Activated CD4-positive, alpha-beta T cell treated with anti-CD3 and anti-CD28 coated beads for 36 hours (primary cell): Measurements from ENCODE around the gene RPUSD2. TPM values are rescaled to one million over a fixed set of nuclear protein-coding genes. Genes with fewer than 3 reads are reported as not detected.
A peak's percentile ranks its signal among the peaks of the same experiment; 100 is the strongest.

ENCODE experiments used
- ATAC-seq: fragments of 200-7000 bp; cut with Tn5 transposase; one replicate; pipeline ENCODE4 v1.10.0; 2021; ENCODE audit warnings: mild to moderate bottlenecking, moderate library complexity
- CTCF ChIA-PET: fragments of 350-600 bp; sonication (Branson Sonifier 250); formaldehyde crosslinking; loops from one replicate; lab custom pipeline; 2021; ENCODE audit warnings: antibody characterized with exemption; lab: Charles Lee
- POLR2A ChIA-PET: fragments of 350-600 bp; sonication (Branson Sonifier 250); formaldehyde crosslinking; loops from one replicate; lab custom pipeline; 2021; ENCODE audit warnings: antibody characterized with exemption, inconsistent platforms; lab: Charles Lee
- DNase-seq: peaks from one replicate; pipeline ENCODE4 v3.0.0-alpha.2; 2020
- H3K27ac Mint-ChIP-seq: one replicate; pipeline ENCODE4 v1.8.0; 2021; ENCODE audit warnings: mixed read lengths
- H3K27me3 Mint-ChIP-seq: one replicate; pipeline ENCODE4 v1.8.0; 2021; ENCODE audit warnings: mixed read lengths
- H3K36me3 Mint-ChIP-seq: one replicate; pipeline ENCODE4 v1.8.0; 2021; ENCODE audit warnings: low read depth, mixed read lengths
- H3K4me1 Mint-ChIP-seq: one replicate; pipeline ENCODE4 v1.8.0; 2021; ENCODE audit warnings: mixed read lengths
- H3K4me3 Mint-ChIP-seq: one replicate; pipeline ENCODE4 v1.8.0; 2021; ENCODE audit warnings: mild to moderate bottlenecking, moderate library complexity, mixed read lengths
- H3K9me3 Mint-ChIP-seq: one replicate; pipeline ENCODE4 v1.8.0; 2021; ENCODE audit warnings: low read depth, mixed read lengths
- intact Hi-C, 2 experiments: fragments of 100-400 bp; cut with DNase I in 1 of 2; cut with micrococcal nuclease in 1 of 2; formaldehyde crosslinking; loops; one replicate each; pipeline versions ENCODE4 v1.14.2 to v1.15.1; 2022 to 2024; cut with DNase I, micrococcal nuclease
- total RNA-seq, 2 experiments: library from RNA; stranded (reverse); gene quantifications; one replicate each; pipeline ENCODE4 v1.2.3, GENCODE V29; 2021

RPUSD2 gene
- 10 to 100 TPM; 11.0 to 14.0 TPM for total RNA-seq

- CTCF ChIA-PET = interaction anchor here (0.8 to 1.8 kb wide), 6 partner anchors 10 to 334 kb away, joined by 3 to 11 read pairs (median 5); no protein-coding TSS in a partner anchor
- H3K9me3 Mint-ChIP-seq = no peaks in the 10 kb centered on the region
- ATAC-seq (peak; percentile 70), DNase-seq (peak; percentile 96)
- peak within 1 kb of the TSS; percentile 96 for H3K4me3 Mint-ChIP-seq
- POLR2A ChIA-PET = interaction anchor here (0.6 to 1.3 kb wide), 4 partner anchors 63 to 125 kb away, joined by 3 to 5 read pairs (median 4); partner anchors contain the start of gene RAD51
- no peaks in the 10 kb centered on the region for H3K27me3 Mint-ChIP-seq
- intact Hi-C loops = loop anchor here (1.0 to 10.0 kb wide), 11 partner anchors 25 to 787 kb away; partner anchors contain the start of genes KNL1 (in 2 of the 2), BAHD1 (in 1 of the 2), DNAJC17 (in 1 of the 2) and EIF2AK4 (in 1 of the 2)
- H3K27ac Mint-ChIP-seq = peak within 1 kb of the TSS; percentile 88
- peaks cover 40% of the 10 kb centered on the region for H3K4me1 Mint-ChIP-seq
- H3K36me3 Mint-ChIP-seq = peaks cover 23% of the 10 kb centered on the region
Measured at GRCh38 chr15:40569129-40569953, at the start of gene RPUSD2. Gene RPUSD2, plus strand, starts transcription at chr15:40569299. Its CDS starts 39 bp downstream, at chr15:40569338.

DNA sequence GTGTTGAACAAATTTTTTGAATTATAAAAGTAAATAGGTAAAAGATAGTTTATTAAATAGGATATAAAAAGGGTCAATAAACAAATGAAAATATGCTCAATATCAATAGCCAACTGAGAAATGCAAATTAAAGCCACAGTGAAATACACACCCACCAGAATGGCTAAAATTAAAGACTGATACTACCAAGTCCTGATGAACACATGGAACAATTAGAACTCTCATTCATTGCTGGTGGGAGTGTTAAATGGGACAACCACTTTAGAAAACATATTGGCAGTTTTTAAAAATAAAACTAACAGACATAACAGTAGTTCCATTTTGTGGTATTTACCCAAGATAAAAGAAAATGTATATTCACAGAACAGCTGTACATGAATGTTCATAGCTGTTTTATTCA is 45.5 kb upstream of the RPUSD2 start:
- intact Hi-C loops = no loop called here
- H3K4me1 Mint-ChIP-seq = peaks cover 3% of the 10 kb centered on the region
- no peak overlapping the region for H3K4me3 Mint-ChIP-seq
- H3K27me3 Mint-ChIP-seq = no peaks in the 10 kb centered on the region
- no peaks in the 10 kb centered on the region for H3K9me3 Mint-ChIP-seq
- H3K36me3 Mint-ChIP-seq = no peaks in the 10 kb centered on the region
- H3K27ac Mint-ChIP-seq = no peak overlapping the region
- CTCF ChIA-PET = interaction anchor here (1.1 kb wide), 1 partner anchor 9 kb away, joined by 3 read pairs; no protein-coding TSS in a partner anchor
- DNase-seq (no peak), ATAC-seq (no peak)
- POLR2A ChIA-PET = interaction anchor here (0.6 kb wide), 1 partner anchor 311 kb away, joined by 3 read pairs; no protein-coding TSS in a partner anchor

GRCh38 chr15:40525855-40526254 is 43.2 kb upstream of the RPUSD2 start:
- CTCF ChIA-PET = interaction anchor here (0.6 to 0.7 kb wide), 2 partner anchors 65 to 81 kb away, joined by 3 read pairs; no protein-coding TSS in a partner anchor
- Mint-ChIP-seq H3K4me1 (no peaks in the 10 kb centered on the region), H3K4me3 (no peak overlapping the region), H3K9me3 (no peaks in the 10 kb centered on the region), H3K36me3 (no peaks in the 10 kb centered on the region), H3K27me3 (no peaks in the 10 kb centered on the region), H3K27ac (no peak overlapping the region)
- intact Hi-C loops = no loop called here
- DNase-seq = no peak
- POLR2A ChIA-PET = no interaction called here
- no peak for ATAC-seq

GRCh38 chr15:40528801-40529200 is 40.3 kb upstream of the RPUSD2 start:
- ChIA-PET POLR2A (no interaction called here), CTCF (interaction anchor here (1.0 kb wide), 1 partner anchor 9 kb away, joined by 3 read pairs; no protein-coding TSS in a partner anchor)
- ATAC-seq (no peak), DNase-seq (no peak)
- intact Hi-C loops = no loop called here
- H3K36me3 Mint-ChIP-seq = no peaks in the 10 kb centered on the region
- H3K4me1 Mint-ChIP-seq = no peaks in the 10 kb centered on the region
- no peaks in the 10 kb centered on the region for H3K9me3 Mint-ChIP-seq
- no peaks in the 10 kb centered on the region for H3K27me3 Mint-ChIP-seq
- no peak overlapping the region for H3K4me3 Mint-ChIP-seq
- H3K27ac Mint-ChIP-seq = no peak overlapping the region

DNA sequence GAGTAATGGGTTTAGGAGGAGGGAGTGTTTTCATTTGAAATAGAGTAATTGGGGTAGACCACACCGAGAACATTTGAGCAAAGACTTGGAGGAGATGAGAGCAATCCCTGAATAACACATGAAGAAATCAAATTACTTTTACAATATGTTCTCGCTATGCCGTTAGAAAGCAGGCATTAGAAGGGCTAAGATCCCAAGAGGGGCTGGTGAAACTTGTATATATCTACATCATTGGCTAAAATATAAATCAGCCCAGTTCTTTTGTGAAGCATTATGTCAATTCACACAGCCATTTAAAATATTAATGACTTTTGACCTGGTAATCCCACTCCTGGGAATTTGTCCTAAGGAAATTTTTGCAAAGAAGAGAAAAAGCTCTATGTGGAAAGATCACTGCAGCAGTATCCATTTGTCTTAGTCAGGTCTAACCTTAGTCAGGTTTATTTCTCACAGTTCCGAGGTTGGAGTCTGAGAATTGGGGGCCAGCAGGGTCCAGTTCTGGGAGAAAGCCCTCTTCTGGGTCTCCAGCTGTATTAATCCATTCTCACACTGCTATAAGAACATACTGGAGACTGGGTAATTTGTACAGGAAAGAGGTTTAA is 35.2 kb upstream of the RPUSD2 start:
- no peaks in the 10 kb centered on the region for H3K27me3 Mint-ChIP-seq
- DNase-seq = no peak
- H3K36me3 Mint-ChIP-seq = no peaks in the 10 kb centered on the region
- intact Hi-C loops = no loop called here
- H3K9me3 Mint-ChIP-seq = no peaks in the 10 kb centered on the region
- ChIA-PET POLR2A (no interaction called here), CTCF (interaction anchor here (0.6 kb wide), 1 partner anchor 14 kb away, joined by 3 read pairs; no protein-coding TSS in a partner anchor)
- H3K4me1 Mint-ChIP-seq = no peaks in the 10 kb centered on the region
- H3K27ac Mint-ChIP-seq = no peak overlapping the region
- no peak for ATAC-seq
- no peak overlapping the region for H3K4me3 Mint-ChIP-seq

DNA sequence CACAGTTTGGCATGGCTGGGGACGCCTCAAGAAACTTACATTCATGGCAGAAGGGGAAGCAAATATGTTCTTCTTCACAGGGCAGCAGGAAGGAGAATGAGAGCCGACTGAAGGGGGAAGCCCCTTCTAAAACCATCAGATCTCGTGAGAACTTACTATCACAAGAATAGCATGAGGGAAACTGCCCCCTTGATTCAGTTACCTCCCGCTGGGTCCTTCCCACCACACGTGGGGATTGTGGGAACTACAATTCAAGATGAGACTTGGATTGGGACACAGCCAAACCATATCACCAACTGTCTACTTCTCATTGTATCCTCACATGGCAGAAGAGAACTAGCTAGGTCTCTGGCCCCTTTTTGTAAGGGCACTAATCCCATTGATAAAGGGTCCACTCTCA is 34.7 kb upstream of the RPUSD2 start:
- intact Hi-C loops = no loop called here
- CTCF ChIA-PET = interaction anchor here (0.6 kb wide), 1 partner anchor 15 kb away, joined by 3 read pairs; no protein-coding TSS in a partner anchor
- no peaks in the 10 kb centered on the region for H3K27me3 Mint-ChIP-seq
- POLR2A ChIA-PET = no interaction called here
- ATAC-seq (no peak), DNase-seq (no peak)
- no peaks in the 10 kb centered on the region for H3K9me3 Mint-ChIP-seq
- H3K27ac Mint-ChIP-seq = no peak overlapping the region
- H3K36me3 Mint-ChIP-seq = no peaks in the 10 kb centered on the region
- H3K4me1 Mint-ChIP-seq = no peaks in the 10 kb centered on the region
- no peak overlapping the region for H3K4me3 Mint-ChIP-seq

GRCh38 chr15:40536501-40536900 is 32.6 kb upstream of the RPUSD2 start:
- ATAC-seq (no peak), DNase-seq (no peak)
- Mint-ChIP-seq H3K4me3 (no peak overlapping the region), H3K36me3 (no peaks in the 10 kb centered on the region), H3K9me3 (no peaks in the 10 kb centered on the region), H3K27ac (no peak overlapping the region), H3K27me3 (no peaks in the 10 kb centered on the region), H3K4me1 (no peaks in the 10 kb centered on the region)
- POLR2A ChIA-PET = no interaction called here
- intact Hi-C loops = no loop called here
- CTCF ChIA-PET = interaction anchor here (0.8 to 1.0 kb wide), 2 partner anchors 16 to 67 kb away, joined by 3 read pairs; no protein-coding TSS in a partner anchor

DNA sequence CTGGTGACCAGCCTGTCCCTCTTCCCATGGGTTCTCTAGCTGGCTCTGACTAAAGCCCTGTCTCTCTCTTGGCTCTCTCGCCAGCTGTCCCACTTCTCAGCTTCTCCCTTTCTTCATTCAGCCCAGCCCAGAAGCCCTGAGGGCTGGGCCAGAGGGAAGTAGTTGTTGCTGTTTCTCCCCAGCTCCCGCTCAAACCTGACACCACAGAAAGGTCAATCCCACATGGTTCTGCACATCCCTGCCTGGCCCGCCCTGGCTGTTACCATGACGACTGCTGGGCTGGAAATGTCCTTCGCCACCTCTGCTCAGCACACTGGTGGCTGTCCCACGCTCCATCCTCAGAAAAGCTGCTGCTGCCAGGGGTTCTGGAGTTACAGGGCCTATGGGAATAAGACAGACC is 30.1 kb upstream of the RPUSD2 start:
- no peak overlapping the region for H3K4me3 Mint-ChIP-seq
- no peaks in the 10 kb centered on the region for H3K9me3 Mint-ChIP-seq
- intact Hi-C loops = no loop called here
- no peak for ATAC-seq
- H3K27me3 Mint-ChIP-seq = no peaks in the 10 kb centered on the region
- no peaks in the 10 kb centered on the region for H3K36me3 Mint-ChIP-seq
- no peak overlapping the region for H3K27ac Mint-ChIP-seq
- ChIA-PET CTCF (interaction anchor here (0.7 to 1.2 kb wide), 2 partner anchors 12 to 365 kb away, joined by 3 read pairs; no protein-coding TSS in a partner anchor), POLR2A (interaction anchor here (0.5 to 0.6 kb wide), 3 partner anchors 116 to 1908 kb away, joined by 3 to 4 read pairs (median 3); no protein-coding TSS in a partner anchor)
- no peaks in the 10 kb centered on the region for H3K4me1 Mint-ChIP-seq
- no peak for DNase-seq

DNA sequence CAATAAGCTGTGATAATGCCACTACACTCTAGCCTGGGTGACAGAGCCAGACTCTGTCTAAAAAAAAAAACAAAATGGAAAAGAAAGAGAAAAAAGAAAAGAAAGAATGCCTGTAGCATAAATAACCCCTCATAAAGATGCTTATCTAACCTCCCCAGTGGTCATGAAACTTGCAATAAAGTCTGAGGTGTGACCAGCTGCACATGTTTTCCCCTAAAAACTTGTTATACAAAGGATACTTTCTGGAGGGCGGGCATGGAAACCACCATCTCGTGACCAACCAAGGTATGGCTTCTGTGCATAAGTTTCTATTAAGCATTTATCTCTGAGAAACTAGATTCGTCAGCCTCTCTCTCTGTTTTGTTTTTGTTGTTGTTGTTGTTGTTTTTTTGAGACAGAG is 26.0 kb upstream of the RPUSD2 start:
- Mint-ChIP-seq H3K4me3 (no peak overlapping the region), H3K27me3 (no peaks in the 10 kb centered on the region), H3K36me3 (no peaks in the 10 kb centered on the region), H3K4me1 (no peaks in the 10 kb centered on the region), H3K27ac (no peak overlapping the region), H3K9me3 (no peaks in the 10 kb centered on the region)
- ATAC-seq (no peak), DNase-seq (no peak)
- ChIA-PET CTCF (interaction anchor here (0.6 kb wide), 1 partner anchor 1547 kb away, joined by 4 read pairs; no protein-coding TSS in a partner anchor), POLR2A (no interaction called here)
- intact Hi-C loops = no loop called here

GRCh38 chr15:40543631-40544294 is 25.3 kb upstream of the RPUSD2 start:
- CTCF ChIA-PET = no interaction called here
- Mint-ChIP-seq H3K27ac (no peak overlapping the region), H3K27me3 (no peaks in the 10 kb centered on the region), H3K4me3 (no peak overlapping the region), H3K9me3 (no peaks in the 10 kb centered on the region), H3K36me3 (no peaks in the 10 kb centered on the region), H3K4me1 (no peaks in the 10 kb centered on the region)
- DNase-seq (no peak), ATAC-seq (no peak)
- POLR2A ChIA-PET = interaction anchor here (0.6 kb wide), 1 partner anchor 942 kb away, joined by 4 read pairs; no protein-coding TSS in a partner anchor
- intact Hi-C loops = no loop called here

GRCh38 chr15:40545457-40545856 is 23.6 kb upstream of the RPUSD2 start:
- ATAC-seq (peak; percentile 42), DNase-seq (no peak)
- ChIA-PET POLR2A (interaction anchor here (1.1 kb wide), 1 partner anchor 19 kb away, joined by 3 read pairs; the partner anchor contains the start of gene CCDC32), CTCF (no interaction called here)
- peaks cover 9% of the 10 kb centered on the region for H3K36me3 Mint-ChIP-seq
- intact Hi-C loops = no loop called here
- no peak overlapping the region for H3K27ac Mint-ChIP-seq
- no peaks in the 10 kb centered on the region for H3K27me3 Mint-ChIP-seq
- H3K4me3 Mint-ChIP-seq = no peak overlapping the region
- no peaks in the 10 kb centered on the region for H3K9me3 Mint-ChIP-seq
- no peaks in the 10 kb centered on the region for H3K4me1 Mint-ChIP-seq
